Measurements from ENCODE around the gene BPIFB1. TPM values are rescaled to one million over a fixed set of nuclear protein-coding genes. Genes with fewer than 3 reads are reported as not detected.

BPIFB1 gene
- total and polyA plus RNA-seq, 7 donors, result not detected

DNA sequence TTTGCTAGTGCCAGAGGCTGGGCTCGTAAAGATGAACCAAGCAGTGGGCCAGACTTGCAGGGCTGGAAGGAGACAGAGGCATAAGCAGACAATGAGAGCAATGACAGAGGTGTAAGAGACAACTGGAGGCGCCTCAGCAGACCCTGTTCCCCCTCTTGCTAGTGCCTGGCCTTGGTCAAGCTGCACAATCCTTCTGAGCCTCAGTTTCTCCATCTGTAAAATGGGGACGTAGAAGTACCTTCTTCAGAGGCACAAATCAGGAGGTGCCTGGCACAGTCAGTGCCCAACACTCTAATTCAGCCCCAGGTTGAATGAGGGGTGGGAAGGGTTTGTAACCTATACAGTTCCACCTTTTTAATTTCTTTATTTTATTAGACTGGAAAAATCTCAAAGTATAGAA, 23.2 kb downstream of the BPIFB1 start:
- Histone ChIP-seq H3K4me3 (no peak overlapping the region), H3K36me3 (no peaks in the 10 kb centered on the region), H3K9me3 (no peaks in the 10 kb centered on the region), H3K27ac (no peak overlapping the region), H3K4me1 (no peaks in the 10 kb centered on the region), H3K27me3 (no peaks in the 10 kb centered on the region)
- DNase-seq, result no peak
- intact Hi-C loops (cut with DNase I), result no loop called here
- WGBS, 2 donors, result 76 to 82% methylated on average over 3 of the region's 3 CpGs
- TF ChIP-seq EP300 (IDR thresholded peaks at IDR 0.05) (no peak), POLR2AphosphoS5 (IDR thresholded peaks at IDR 0.05) (no peak), POLR2A (IDR thresholded peaks at IDR 0.05) (no peak)
- TF ChIP-seq, protein P1, sequence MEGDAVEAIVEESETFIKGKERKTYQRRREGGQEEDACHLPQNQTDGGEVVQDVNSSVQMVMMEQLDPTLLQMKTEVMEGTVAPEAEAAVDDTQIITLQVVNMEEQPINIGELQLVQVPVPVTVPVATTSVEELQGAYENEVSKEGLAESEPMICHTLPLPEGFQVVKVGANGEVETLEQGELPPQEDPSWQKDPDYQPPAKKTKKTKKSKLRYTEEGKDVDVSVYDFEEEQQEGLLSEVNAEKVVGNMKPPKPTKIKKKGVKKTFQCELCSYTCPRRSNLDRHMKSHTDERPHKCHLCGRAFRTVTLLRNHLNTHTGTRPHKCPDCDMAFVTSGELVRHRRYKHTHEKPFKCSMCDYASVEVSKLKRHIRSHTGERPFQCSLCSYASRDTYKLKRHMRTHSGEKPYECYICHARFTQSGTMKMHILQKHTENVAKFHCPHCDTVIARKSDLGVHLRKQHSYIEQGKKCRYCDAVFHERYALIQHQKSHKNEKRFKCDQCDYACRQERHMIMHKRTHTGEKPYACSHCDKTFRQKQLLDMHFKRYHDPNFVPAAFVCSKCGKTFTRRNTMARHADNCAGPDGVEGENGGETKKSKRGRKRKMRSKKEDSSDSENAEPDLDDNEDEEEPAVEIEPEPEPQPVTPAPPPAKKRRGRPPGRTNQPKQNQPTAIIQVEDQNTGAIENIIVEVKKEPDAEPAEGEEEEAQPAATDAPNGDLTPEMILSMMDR (IDR thresholded peaks at IDR 0.05), result no peak

DNA sequence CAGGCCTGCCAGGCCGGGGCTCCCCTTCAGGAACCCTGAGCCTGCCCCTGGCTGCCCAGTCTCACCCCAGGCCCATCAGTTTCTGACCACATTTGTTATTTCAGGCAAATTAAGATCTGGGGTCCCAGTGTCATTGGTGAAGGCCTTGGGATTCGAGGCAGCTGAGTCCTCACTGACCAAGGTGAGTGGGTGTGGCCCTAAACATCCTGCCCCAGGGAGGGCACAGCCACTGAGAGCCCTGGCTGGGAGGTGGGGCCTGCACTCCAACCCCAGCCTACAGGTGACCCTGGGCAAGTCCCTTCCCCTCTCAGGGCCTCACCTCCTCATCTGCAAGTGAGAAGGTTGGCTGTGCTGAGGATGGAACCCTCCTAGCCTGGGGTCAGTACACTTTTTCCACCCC, 23.8 kb downstream of the BPIFB1 start:
- H3K4me1 ChIP-seq, result no peaks in the 10 kb centered on the region
- no peak overlapping the region for H3K4me3 ChIP-seq
- TF ChIP-seq POLR2AphosphoS5 (IDR thresholded peaks at IDR 0.05) (no peak), POLR2A (IDR thresholded peaks at IDR 0.05) (no peak), EP300 (IDR thresholded peaks at IDR 0.05) (no peak)
- TF ChIP-seq, protein P1 (IDR thresholded peaks at IDR 0.05), result no peak
- no peaks in the 10 kb centered on the region for H3K36me3 ChIP-seq
- no peak overlapping the region for H3K27ac ChIP-seq
- intact Hi-C loops (cut with DNase I), result no loop called here
- WGBS, 2 donors, result 30 to 54% methylated on average over 2 of the region's 2 CpGs
- H3K27me3 ChIP-seq, result no peaks in the 10 kb centered on the region
- H3K9me3 ChIP-seq, result no peaks in the 10 kb centered on the region
- DNase-seq, result no peak

DNA sequence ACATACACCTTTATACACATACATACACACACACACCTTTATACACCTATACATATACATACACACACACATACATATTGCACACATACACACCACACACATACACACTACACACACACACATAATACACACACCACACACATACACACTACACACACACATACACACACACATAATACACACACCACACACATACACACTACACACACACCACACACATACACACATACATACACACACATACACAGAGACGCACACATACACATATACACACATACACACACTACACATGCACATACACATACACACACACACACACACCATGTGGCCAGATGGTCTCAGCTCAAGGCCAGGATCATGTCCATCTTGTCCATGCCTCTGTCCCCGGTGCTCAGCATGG, 25.7 kb downstream of the BPIFB1 start:
- no peaks in the 10 kb centered on the region for H3K36me3 ChIP-seq
- no peaks in the 10 kb centered on the region for H3K9me3 ChIP-seq
- H3K4me3 ChIP-seq, result no peak overlapping the region
- TF ChIP-seq EP300 (IDR thresholded peaks at IDR 0.05), result no peak
- no peak for TF ChIP-seq POLR2AphosphoS5 (IDR thresholded peaks at IDR 0.05)
- TF ChIP-seq POLR2A (IDR thresholded peaks at IDR 0.05), result no peak
- TF ChIP-seq, protein P1 (IDR thresholded peaks at IDR 0.05), result no peak
- DNase-seq, result no peak
- 92 to 99% methylated on average over 2 of the region's 2 CpGs for WGBS, 2 donors
- intact Hi-C loops (cut with DNase I), result no loop called here
- no peak overlapping the region for H3K27ac ChIP-seq
- no peaks in the 10 kb centered on the region for H3K4me1 ChIP-seq
- no peaks in the 10 kb centered on the region for H3K27me3 ChIP-seq

DNA sequence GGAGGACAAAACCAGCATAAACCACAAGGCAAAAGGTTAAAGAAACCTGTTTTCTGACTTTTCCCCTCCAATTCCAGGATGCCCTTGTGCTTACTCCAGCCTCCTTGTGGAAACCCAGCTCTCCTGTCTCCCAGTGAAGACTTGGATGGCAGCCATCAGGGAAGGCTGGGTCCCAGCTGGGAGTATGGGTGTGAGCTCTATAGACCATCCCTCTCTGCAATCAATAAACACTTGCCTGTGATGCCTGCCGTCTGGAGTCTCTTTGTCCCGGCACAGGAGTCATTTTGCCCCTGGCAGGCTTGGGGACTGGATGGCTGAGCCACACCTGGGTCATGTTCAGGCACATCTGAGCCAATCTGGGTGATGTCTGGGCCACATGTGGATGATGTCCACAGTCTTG, 26.6 kb downstream of the BPIFB1 start:
- H3K27me3 ChIP-seq, result no peaks in the 10 kb centered on the region
- H3K36me3 ChIP-seq, result no peaks in the 10 kb centered on the region
- DNase-seq, result no peak
- WGBS, 2 donors, result 2 to 35% methylated on average over 2 of the region's 2 CpGs
- no peaks in the 10 kb centered on the region for H3K9me3 ChIP-seq
- no peaks in the 10 kb centered on the region for H3K4me1 ChIP-seq
- TF ChIP-seq POLR2A (IDR thresholded peaks at IDR 0.05) (no peak), EP300 (IDR thresholded peaks at IDR 0.05) (no peak), POLR2AphosphoS5 (IDR thresholded peaks at IDR 0.05) (no peak)
- TF ChIP-seq, protein P1 (IDR thresholded peaks at IDR 0.05), result no peak
- no peak overlapping the region for H3K27ac ChIP-seq
- intact Hi-C loops (cut with DNase I), result no loop called here
- H3K4me3 ChIP-seq, result no peak overlapping the region

DNA sequence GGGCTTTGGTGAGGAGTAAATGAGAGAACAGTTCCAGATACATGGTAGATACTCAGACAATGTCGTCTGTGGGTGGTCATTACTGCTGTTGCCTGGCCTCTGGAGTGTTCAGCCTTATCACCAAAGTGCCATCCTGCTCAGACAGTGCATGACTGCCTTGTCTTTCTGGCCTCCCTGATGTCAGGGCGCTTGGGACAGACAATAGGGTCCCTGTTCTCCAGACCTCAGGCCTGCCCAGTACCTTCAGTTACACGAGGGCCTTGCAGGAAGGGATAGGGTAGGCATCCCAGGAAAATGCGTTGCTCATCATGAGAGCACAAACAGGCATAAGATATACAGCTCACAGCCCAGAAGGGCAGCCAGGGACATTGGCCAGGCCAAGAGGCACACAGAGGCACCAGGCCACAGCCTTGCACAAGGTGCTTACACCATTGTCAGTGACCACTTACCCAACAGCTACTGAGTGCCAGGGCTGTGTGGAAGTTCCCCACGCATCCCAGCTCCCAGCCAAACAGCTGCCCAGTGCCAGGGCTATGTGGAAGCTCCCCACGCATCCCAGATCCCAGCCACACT, 27.4 kb downstream of the BPIFB1 start:
- Histone ChIP-seq H3K36me3 (no peaks in the 10 kb centered on the region), H3K4me3 (no peak overlapping the region), H3K4me1 (no peaks in the 10 kb centered on the region), H3K9me3 (no peaks in the 10 kb centered on the region), H3K27me3 (no peaks in the 10 kb centered on the region), H3K27ac (no peak overlapping the region)
- WGBS, 2 donors, result 73 to 79% methylated on average over 6 of the region's 6 CpGs
- TF ChIP-seq, protein P1 (IDR thresholded peaks at IDR 0.05), result no peak
- no peak for TF ChIP-seq POLR2AphosphoS5 (IDR thresholded peaks at IDR 0.05)
- TF ChIP-seq EP300 (IDR thresholded peaks at IDR 0.05), result no peak
- no peak for TF ChIP-seq POLR2A (IDR thresholded peaks at IDR 0.05)
- intact Hi-C loops (cut with DNase I), result no loop called here
- DNase-seq, result no peak

Data from sigmoid colon (tissue), 7 donors.